ENCODE results near the gene OPN1SW. TPM values are rescaled to one million over a fixed set of nuclear protein-coding genes. Genes with fewer than 3 reads are reported as not detected.

The OPN1SW gene
- total RNA-seq: not detected

GRCh38 chr7:128775744-128776474 lies at the start of gene OPN1SW:
OPN1SW (minus strand) TSS chr7:128775794; CDS start chr7:128775781, 13 bp downstream.
- POLR2A ChIA-PET: no interaction called here
- CTCF ChIA-PET: no interaction called here

GRCh38 chr7:128821724-128822123 lies 46.1 kb upstream of the OPN1SW start:
- ChIA-PET POLR2A (no interaction called here), CTCF (no interaction called here)

GRCh38 chr7:128818694-128819093 lies 43.1 kb upstream of the OPN1SW start:
- ChIA-PET CTCF (interaction anchor here (1.1 kb wide), 1 partner anchor 24 kb away, joined by 5 read pairs; no protein-coding TSS in a partner anchor), POLR2A (no interaction called here)

GRCh38 chr7:128815289-128815942 lies 39.8 kb upstream of the OPN1SW start:
- CTCF ChIA-PET: interaction anchor here (0.6 kb wide), 1 partner anchor 392 kb away, joined by 3 read pairs; no protein-coding TSS in a partner anchor
- POLR2A ChIA-PET: no interaction called here

- ChIA-PET CTCF (no interaction called here), POLR2A (no interaction called here)
Observed at GRCh38 chr7:128814499-128814898, 38.9 kb upstream of the OPN1SW start.

GRCh38 chr7:128812514-128813168 lies 37.0 kb upstream of the OPN1SW start:
- ChIA-PET POLR2A (no interaction called here), CTCF (no interaction called here)

- ChIA-PET POLR2A (no interaction called here), CTCF (no interaction called here)
Observed at GRCh38 chr7:128811631-128812430, 36.2 kb upstream of the OPN1SW start.

GRCh38 chr7:128810997-128811396 lies 35.4 kb upstream of the OPN1SW start:
- POLR2A ChIA-PET: no interaction called here
- CTCF ChIA-PET: no interaction called here

GRCh38 chr7:128810473-128810872 lies 34.9 kb upstream of the OPN1SW start:
- CTCF ChIA-PET: no interaction called here
- POLR2A ChIA-PET: no interaction called here

GRCh38 chr7:128809363-128809762 lies 33.8 kb upstream of the OPN1SW start:
- ChIA-PET POLR2A (interaction anchor here (0.6 kb wide), 1 partner anchor 39 kb away, joined by 3 read pairs; no protein-coding TSS in a partner anchor), CTCF (no interaction called here)

GRCh38 chr7:128807191-128807590 lies 31.6 kb upstream of the OPN1SW start:
- POLR2A ChIA-PET: no interaction called here
- CTCF ChIA-PET: no interaction called here

- ChIA-PET CTCF (no interaction called here), POLR2A (no interaction called here)
Observed at GRCh38 chr7:128805225-128805624, 29.6 kb upstream of the OPN1SW start.

GRCh38 chr7:128804484-128804883 lies 28.9 kb upstream of the OPN1SW start:
- CTCF ChIA-PET: no interaction called here
- POLR2A ChIA-PET: no interaction called here

GRCh38 chr7:128801667-128802418 lies 26.2 kb upstream of the OPN1SW start:
- POLR2A ChIA-PET: no interaction called here
- CTCF ChIA-PET: no interaction called here

- ChIA-PET CTCF (no interaction called here), POLR2A (no interaction called here)
Observed at GRCh38 chr7:128801003-128801402, 25.4 kb upstream of the OPN1SW start.

GRCh38 chr7:128800567-128800966 lies 25.0 kb upstream of the OPN1SW start:
- POLR2A ChIA-PET: no interaction called here
- CTCF ChIA-PET: no interaction called here

- CTCF ChIA-PET: no interaction called here
- POLR2A ChIA-PET: no interaction called here
Observed at GRCh38 chr7:128799451-128799850, 23.9 kb upstream of the OPN1SW start.

GRCh38 chr7:128796327-128796726 lies 20.7 kb upstream of the OPN1SW start:
- POLR2A ChIA-PET: no interaction called here
- CTCF ChIA-PET: interaction anchor here (1.0 kb wide), 1 partner anchor 87 kb away, joined by 5 read pairs; no protein-coding TSS in a partner anchor

GRCh38 chr7:128795129-128795528 lies 19.5 kb upstream of the OPN1SW start:
- ChIA-PET CTCF (no interaction called here), POLR2A (no interaction called here)

GRCh38 chr7:128794436-128794835 lies 18.8 kb upstream of the OPN1SW start:
- POLR2A ChIA-PET: no interaction called here
- CTCF ChIA-PET: no interaction called here
